Measurements from ENCODE around the gene DR1. TPM values are rescaled to one million over a fixed set of nuclear protein-coding genes. Genes with fewer than 3 reads are reported as not detected.
A peak's percentile ranks its signal among the peaks of the same experiment; 100 is the strongest.

Gene DR1
- total and polyA plus RNA-seq, 2 of the 13 experiments (the other 11 are each of a cell fraction or from before 2014, with no cell fraction given): 17.8 to 42.3 TPM

GRCh38 chr1:93345633-93346420, at the start of gene DR1 (continued):
- TF ChIP-seq ZFP36L2 (CRISPR knock-in tag; IDR thresholded peaks at IDR 0.05): no peak
- TF ChIP-seq SOX13 (IDR thresholded peaks at IDR 0.05): peak; percentile 36; the same call in 1 of the 2 replicates
- TF ChIP-seq SOX13 (CRISPR knock-in tag; conservative IDR thresholded peaks at IDR 0.05 in 1 of 2, IDR thresholded peaks at IDR 0.05 in 1 of 2): peak in 1 of 2 experiments; percentile 67; a peak in 1 of 4 replicates
- TF ChIP-seq NFE2 (CRISPR knock-in tag; IDR thresholded peaks at IDR 0.05): no peak
- no peak for TF ChIP-seq GTF3A (CRISPR knock-in tag; conservative IDR thresholded peaks at IDR 0.05)
- TF ChIP-seq KLF9 (CRISPR knock-in tag; IDR thresholded peaks at IDR 0.05; ENCODE audit: low read depth): no peak; the same call in 1 of the 2 replicates
- TF ChIP-seq ZNF563 (CRISPR knock-in tag; IDR thresholded peaks at IDR 0.05): peak; percentile 47; the same call in 1 of the 2 replicates
- peak; percentile 90 for TF ChIP-seq MED8 (CRISPR knock-in tag; IDR thresholded peaks at IDR 0.05; ENCODE audit: insufficient replicate concordance)
- peak; percentile 25; the same call in 1 of the 2 replicates for TF ChIP-seq RFXAP (CRISPR knock-in tag; IDR thresholded peaks at IDR 0.05; ENCODE audit: borderline replicate concordance)
- TF ChIP-seq SMYD3 (CRISPR knock-in tag; IDR thresholded peaks at IDR 0.05): peak; percentile 84
- TF ChIP-seq KLF15 (CRISPR knock-in tag; IDR thresholded peaks at IDR 0.05; ENCODE audit: borderline replicate concordance): no peak
- TF ChIP-seq ZNF614 (CRISPR knock-in tag; IDR thresholded peaks at IDR 0.05; ENCODE audit: borderline replicate concordance): peak; percentile 76; the same call in 1 of the 2 replicates
- TF ChIP-seq NR2F6 (IDR thresholded peaks at IDR 0.05): peak; percentile 14; the same call in 1 of the 2 replicates
- peak; percentile 61; the same call in 1 of the 2 replicates for TF ChIP-seq NR2F6 (CRISPR knock-in tag; IDR thresholded peaks at IDR 0.05)
- TF ChIP-seq NFE2L2 (IDR thresholded peaks at IDR 0.05; ENCODE audit: low read length): no peak
- TF ChIP-seq ZNF207 (IDR thresholded peaks at IDR 0.05; ENCODE audit: borderline replicate concordance): no peak
- TF ChIP-seq DR1 (CRISPR knock-in tag; IDR thresholded peaks at IDR 0.05): peak; percentile 68; the same call in 1 of the 2 replicates
- peak; percentile 78 for TF ChIP-seq FOXP4 (CRISPR knock-in tag; IDR thresholded peaks at IDR 0.05)
- TF ChIP-seq, protein P1, sequence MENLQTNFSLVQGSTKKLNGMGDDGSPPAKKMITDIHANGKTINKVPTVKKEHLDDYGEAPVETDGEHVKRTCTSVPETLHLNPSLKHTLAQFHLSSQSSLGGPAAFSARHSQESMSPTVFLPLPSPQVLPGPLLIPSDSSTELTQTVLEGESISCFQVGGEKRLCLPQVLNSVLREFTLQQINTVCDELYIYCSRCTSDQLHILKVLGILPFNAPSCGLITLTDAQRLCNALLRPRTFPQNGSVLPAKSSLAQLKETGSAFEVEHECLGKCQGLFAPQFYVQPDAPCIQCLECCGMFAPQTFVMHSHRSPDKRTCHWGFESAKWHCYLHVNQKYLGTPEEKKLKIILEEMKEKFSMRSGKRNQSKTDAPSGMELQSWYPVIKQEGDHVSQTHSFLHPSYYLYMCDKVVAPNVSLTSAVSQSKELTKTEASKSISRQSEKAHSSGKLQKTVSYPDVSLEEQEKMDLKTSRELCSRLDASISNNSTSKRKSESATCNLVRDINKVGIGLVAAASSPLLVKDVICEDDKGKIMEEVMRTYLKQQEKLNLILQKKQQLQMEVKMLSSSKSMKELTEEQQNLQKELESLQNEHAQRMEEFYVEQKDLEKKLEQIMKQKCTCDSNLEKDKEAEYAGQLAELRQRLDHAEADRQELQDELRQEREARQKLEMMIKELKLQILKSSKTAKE (CRISPR knock-in tag; IDR thresholded peaks at IDR 0.05; ENCODE audit: borderline replicate concordance): peak; percentile 70; the same call in 1 of the 2 replicates
- TF ChIP-seq ISX (CRISPR knock-in tag; conservative IDR thresholded peaks at IDR 0.05): no peak; the same call in 1 of the 2 replicates
- TF ChIP-seq YEATS2 (CRISPR knock-in tag; IDR thresholded peaks at IDR 0.05; ENCODE audit: borderline replicate concordance): peak; percentile 95
- TF ChIP-seq, protein P2, sequence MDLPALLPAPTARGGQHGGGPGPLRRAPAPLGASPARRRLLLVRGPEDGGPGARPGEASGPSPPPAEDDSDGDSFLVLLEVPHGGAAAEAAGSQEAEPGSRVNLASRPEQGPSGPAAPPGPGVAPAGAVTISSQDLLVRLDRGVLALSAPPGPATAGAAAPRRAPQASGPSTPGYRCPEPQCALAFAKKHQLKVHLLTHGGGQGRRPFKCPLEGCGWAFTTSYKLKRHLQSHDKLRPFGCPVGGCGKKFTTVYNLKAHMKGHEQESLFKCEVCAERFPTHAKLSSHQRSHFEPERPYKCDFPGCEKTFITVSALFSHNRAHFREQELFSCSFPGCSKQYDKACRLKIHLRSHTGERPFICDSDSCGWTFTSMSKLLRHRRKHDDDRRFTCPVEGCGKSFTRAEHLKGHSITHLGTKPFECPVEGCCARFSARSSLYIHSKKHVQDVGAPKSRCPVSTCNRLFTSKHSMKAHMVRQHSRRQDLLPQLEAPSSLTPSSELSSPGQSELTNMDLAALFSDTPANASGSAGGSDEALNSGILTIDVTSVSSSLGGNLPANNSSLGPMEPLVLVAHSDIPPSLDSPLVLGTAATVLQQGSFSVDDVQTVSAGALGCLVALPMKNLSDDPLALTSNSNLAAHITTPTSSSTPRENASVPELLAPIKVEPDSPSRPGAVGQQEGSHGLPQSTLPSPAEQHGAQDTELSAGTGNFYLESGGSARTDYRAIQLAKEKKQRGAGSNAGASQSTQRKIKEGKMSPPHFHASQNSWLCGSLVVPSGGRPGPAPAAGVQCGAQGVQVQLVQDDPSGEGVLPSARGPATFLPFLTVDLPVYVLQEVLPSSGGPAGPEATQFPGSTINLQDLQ (CRISPR knock-in tag; IDR thresholded peaks at IDR 0.05): peak; percentile 59; the same call in 1 of the 2 replicates
- peak; percentile 92; the same call in 1 of the 2 replicates for TF ChIP-seq SALL2 (CRISPR knock-in tag; IDR thresholded peaks at IDR 0.05)

All from HepG2 (cell line).